ENCODE results near the gene ZNF783.
"Not testable (repeated sequence)": the region's sequence is repeated elsewhere in the genome, so short reads cannot be mapped to it uniquely, and the experiment has no call there.

ZNF783 gene

DNA sequence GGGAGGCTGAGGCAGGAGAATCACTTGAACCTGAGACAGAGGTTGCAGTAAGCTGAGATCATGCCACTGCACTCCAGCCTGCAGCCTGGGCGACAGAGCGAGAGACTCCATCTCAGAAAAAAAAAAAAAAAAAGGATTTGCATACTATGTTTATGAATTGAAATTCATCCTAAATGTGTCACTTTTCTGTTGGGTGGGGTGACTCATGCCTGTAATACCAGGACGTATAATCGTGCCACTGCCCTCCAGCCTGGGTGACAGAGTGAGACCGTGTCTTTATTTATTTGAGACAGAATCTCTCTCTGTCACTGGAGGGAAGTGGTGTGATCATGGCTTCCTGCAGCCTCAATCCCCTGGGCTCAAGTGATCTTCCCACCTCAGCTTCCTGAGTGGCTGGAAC, 16.8 kb upstream of the ZNF783 start:
- H3K79me2 ChIP-seq (ENCODE audit: insufficient read depth, low read length), result peaks cover 52% of the 10 kb centered on the region

DNA sequence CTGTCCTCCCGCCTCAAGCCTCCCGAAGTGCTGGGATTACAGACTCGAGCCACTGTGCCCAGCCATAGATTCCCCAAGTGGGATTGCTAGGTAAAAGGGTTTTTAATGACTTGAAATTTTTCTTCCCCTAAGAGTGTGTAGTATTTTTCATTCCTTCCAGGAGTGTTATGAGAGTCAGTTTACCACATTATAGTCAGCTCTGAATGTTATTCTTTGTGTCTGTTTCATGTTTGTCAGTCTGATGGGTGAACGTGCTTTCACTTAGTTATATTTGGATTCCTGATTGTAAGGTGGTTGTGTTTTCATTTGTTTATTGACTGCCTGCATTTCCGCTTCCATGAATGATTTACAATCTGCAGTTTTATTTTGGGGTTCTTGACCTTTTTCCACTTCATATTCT, 16.3 kb upstream of the ZNF783 start:
- Histone ChIP-seq H3F3A (ENCODE audit: insufficient read depth) (no peaks in the 10 kb centered on the region), H3K9me3 (ENCODE audit: insufficient read depth, low read length) (no peaks in the 10 kb centered on the region), H3K9ac (ENCODE audit: low read length) (no peak overlapping the region), H3K36me3 (ENCODE audit: low read length) (no peaks in the 10 kb centered on the region), H3K27me3 (ENCODE audit: low read length) (no peaks in the 10 kb centered on the region), H3K79me2 (ENCODE audit: insufficient read depth, low read length) (peaks cover 47% of the 10 kb centered on the region), H4K20me1 (ENCODE audit: low read depth, low read length) (no peaks in the 10 kb centered on the region), H3K4me2 (ENCODE audit: low read depth, low read length, poor library complexity, severe bottlenecking) (no peak overlapping the region), H3K9me2 (replicated peaks; ENCODE audit: insufficient read depth, low read length) (no peaks in the 10 kb centered on the region), H3K27ac (ENCODE audit: low read depth, low read length) (no peak overlapping the region), H3K4me3 (ENCODE audit: insufficient read depth, low read length, poor library complexity, severe bottlenecking) (no peak overlapping the region), H2AFZ (ENCODE audit: low read depth, low read length, severe bottlenecking) (no peak overlapping the region)
- TF ChIP-seq, protein P1, sequence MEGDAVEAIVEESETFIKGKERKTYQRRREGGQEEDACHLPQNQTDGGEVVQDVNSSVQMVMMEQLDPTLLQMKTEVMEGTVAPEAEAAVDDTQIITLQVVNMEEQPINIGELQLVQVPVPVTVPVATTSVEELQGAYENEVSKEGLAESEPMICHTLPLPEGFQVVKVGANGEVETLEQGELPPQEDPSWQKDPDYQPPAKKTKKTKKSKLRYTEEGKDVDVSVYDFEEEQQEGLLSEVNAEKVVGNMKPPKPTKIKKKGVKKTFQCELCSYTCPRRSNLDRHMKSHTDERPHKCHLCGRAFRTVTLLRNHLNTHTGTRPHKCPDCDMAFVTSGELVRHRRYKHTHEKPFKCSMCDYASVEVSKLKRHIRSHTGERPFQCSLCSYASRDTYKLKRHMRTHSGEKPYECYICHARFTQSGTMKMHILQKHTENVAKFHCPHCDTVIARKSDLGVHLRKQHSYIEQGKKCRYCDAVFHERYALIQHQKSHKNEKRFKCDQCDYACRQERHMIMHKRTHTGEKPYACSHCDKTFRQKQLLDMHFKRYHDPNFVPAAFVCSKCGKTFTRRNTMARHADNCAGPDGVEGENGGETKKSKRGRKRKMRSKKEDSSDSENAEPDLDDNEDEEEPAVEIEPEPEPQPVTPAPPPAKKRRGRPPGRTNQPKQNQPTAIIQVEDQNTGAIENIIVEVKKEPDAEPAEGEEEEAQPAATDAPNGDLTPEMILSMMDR (IDR thresholded peaks at IDR 0.05; ENCODE audit: insufficient read depth, low read length, poor library complexity, severe bottlenecking), result no peak
- no peak for TF ChIP-seq EZH2phosphoT487 (conservative IDR thresholded peaks at IDR 0.05; ENCODE audit: low read length)

More for the DNA sequence above, 16.8 kb upstream of the ZNF783 start:
- Histone ChIP-seq H3K27me3 (ENCODE audit: low read length) (no peaks in the 10 kb centered on the region), H3K9me2 (replicated peaks; ENCODE audit: insufficient read depth, low read length) (no peaks in the 10 kb centered on the region), H3K27ac (ENCODE audit: low read depth, low read length) (no peak overlapping the region), H3F3A (ENCODE audit: insufficient read depth) (no peaks in the 10 kb centered on the region), H4K20me1 (ENCODE audit: low read depth, low read length) (no peaks in the 10 kb centered on the region), H3K4me3 (ENCODE audit: insufficient read depth, low read length, poor library complexity, severe bottlenecking) (no peak overlapping the region), H3K36me3 (ENCODE audit: low read length) (no peaks in the 10 kb centered on the region), H3K9ac (ENCODE audit: low read length) (no peak overlapping the region), H3K9me3 (ENCODE audit: insufficient read depth, low read length) (no peaks in the 10 kb centered on the region), H3K4me2 (ENCODE audit: low read depth, low read length, poor library complexity, severe bottlenecking) (no peak overlapping the region), H2AFZ (ENCODE audit: low read depth, low read length, severe bottlenecking) (no peak overlapping the region)
- TF ChIP-seq EZH2phosphoT487 (conservative IDR thresholded peaks at IDR 0.05; ENCODE audit: low read length), result no peak
- TF ChIP-seq, protein P1 (IDR thresholded peaks at IDR 0.05; ENCODE audit: insufficient read depth, low read length, poor library complexity, severe bottlenecking), result no peak

DNA sequence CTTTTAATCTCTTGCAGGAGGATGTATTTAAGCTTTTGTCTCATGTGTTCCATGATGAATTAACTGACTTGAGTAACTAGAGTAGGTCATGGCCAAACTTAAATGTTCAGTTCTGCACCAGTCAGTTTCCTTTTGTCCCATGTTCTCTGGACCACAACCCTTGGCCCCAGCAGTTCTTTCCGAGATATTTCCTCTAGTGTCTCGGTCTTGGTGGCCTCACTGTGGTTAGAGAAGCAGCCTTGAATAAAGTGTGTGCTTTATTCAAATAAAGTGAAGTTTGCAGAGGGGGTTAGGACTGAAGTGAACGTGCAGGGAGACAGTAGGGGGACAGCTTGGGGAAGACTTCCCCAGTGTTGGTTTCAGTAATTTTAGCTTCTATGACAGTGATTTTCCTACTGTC, 13.2 kb upstream of the ZNF783 start:
- Histone ChIP-seq H3K9me3 (ENCODE audit: insufficient read depth, low read length) (no peaks in the 10 kb centered on the region), H3K9me2 (replicated peaks; ENCODE audit: insufficient read depth, low read length) (no peaks in the 10 kb centered on the region), H3K27ac (ENCODE audit: low read depth, low read length) (no peak overlapping the region), H3K36me3 (ENCODE audit: low read length) (0 out of 2 replicates have a peak, but pooled peaks cover 7% of the 10 kb centered on the region), H3K4me3 (ENCODE audit: insufficient read depth, low read length, poor library complexity, severe bottlenecking) (no peak overlapping the region), H3F3A (ENCODE audit: insufficient read depth) (no peaks in the 10 kb centered on the region), H3K4me2 (ENCODE audit: low read depth, low read length, poor library complexity, severe bottlenecking) (no peak overlapping the region), H2AFZ (ENCODE audit: low read depth, low read length, severe bottlenecking) (no peak overlapping the region), H3K9ac (ENCODE audit: low read length) (no peak overlapping the region), H3K79me2 (ENCODE audit: insufficient read depth, low read length) (peaks cover 32% of the 10 kb centered on the region), H3K27me3 (ENCODE audit: low read length) (no peaks in the 10 kb centered on the region), H4K20me1 (ENCODE audit: low read depth, low read length) (no peaks in the 10 kb centered on the region)
- TF ChIP-seq, protein P1 (IDR thresholded peaks at IDR 0.05; ENCODE audit: insufficient read depth, low read length, poor library complexity, severe bottlenecking), result no peak
- no peak for TF ChIP-seq EZH2phosphoT487 (conservative IDR thresholded peaks at IDR 0.05; ENCODE audit: low read length)

DNA sequence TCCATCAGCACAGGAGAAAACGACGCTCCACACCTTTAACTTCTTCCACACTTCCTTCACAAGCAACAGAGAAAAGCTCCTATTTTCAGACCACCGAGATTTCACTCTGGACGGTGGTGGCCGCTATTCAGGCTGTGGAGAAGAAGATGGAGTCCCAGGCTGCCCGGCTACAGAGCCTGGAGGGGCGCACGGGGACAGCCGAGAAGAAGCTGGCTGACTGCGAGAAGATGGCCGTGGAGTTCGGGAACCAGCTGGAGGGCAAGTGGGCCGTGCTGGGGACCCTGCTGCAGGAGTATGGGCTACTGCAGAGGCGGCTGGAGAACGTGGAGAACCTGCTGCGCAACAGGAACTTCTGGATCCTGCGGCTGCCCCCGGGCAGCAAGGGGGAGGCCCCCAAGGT, 11.8 kb upstream of the ZNF783 start:
- H3K9me2 ChIP-seq (replicated peaks; ENCODE audit: insufficient read depth, low read length); H3K4me3 ChIP-seq (ENCODE audit: insufficient read depth, low read length, poor library complexity, severe bottlenecking); H2AFZ ChIP-seq (ENCODE audit: low read depth, low read length, severe bottlenecking); H4K20me1 ChIP-seq (ENCODE audit: low read depth, low read length); H3K9me3 ChIP-seq (ENCODE audit: insufficient read depth, low read length); H3K27ac ChIP-seq (ENCODE audit: low read depth, low read length); H3F3A ChIP-seq (ENCODE audit: insufficient read depth); H3K27me3 ChIP-seq (ENCODE audit: low read length); H3K9ac ChIP-seq (ENCODE audit: low read length); H3K4me2 ChIP-seq (ENCODE audit: low read depth, low read length, poor library complexity, severe bottlenecking): not testable (repeated sequence)
- Histone ChIP-seq H3K36me3 (ENCODE audit: low read length) (0 out of 2 replicates have a peak, but pooled peaks cover 10% of the 10 kb centered on the region), H3K79me2 (ENCODE audit: insufficient read depth, low read length) (peaks cover 26% of the 10 kb centered on the region)

DNA sequence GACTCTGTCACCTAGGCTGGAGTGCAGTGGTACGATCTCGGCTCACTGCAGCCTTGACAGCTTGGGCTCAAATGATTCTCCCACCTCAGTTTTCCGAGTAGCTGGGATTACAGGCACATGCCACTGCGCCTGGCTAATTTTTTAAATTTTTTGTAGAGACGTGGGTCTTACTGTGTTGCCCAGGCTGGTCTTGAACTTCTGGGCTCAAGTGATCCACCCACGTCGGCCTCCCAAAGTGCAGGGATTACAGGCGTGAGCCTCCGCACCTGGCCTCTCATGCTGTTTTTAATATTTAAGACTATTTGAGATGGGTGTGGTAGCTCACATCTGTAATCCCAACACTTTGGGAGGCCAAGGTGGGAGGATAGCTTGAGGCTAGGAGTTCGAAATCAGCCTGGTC, 10.5 kb upstream of the ZNF783 start:
- Histone ChIP-seq H3K79me2 (ENCODE audit: insufficient read depth, low read length) (peaks cover 13% of the 10 kb centered on the region), H3K36me3 (ENCODE audit: low read length) (0 out of 2 replicates have a peak, but pooled peaks cover 10% of the 10 kb centered on the region)
- not testable (repeated sequence) for H3K4me2 ChIP-seq (ENCODE audit: low read depth, low read length, poor library complexity, severe bottlenecking); H3K9ac ChIP-seq (ENCODE audit: low read length); H3K27me3 ChIP-seq (ENCODE audit: low read length); H3K4me3 ChIP-seq (ENCODE audit: insufficient read depth, low read length, poor library complexity, severe bottlenecking); H3K9me2 ChIP-seq (replicated peaks; ENCODE audit: insufficient read depth, low read length); H3K9me3 ChIP-seq (ENCODE audit: insufficient read depth, low read length); H2AFZ ChIP-seq (ENCODE audit: low read depth, low read length, severe bottlenecking); H4K20me1 ChIP-seq (ENCODE audit: low read depth, low read length); H3K27ac ChIP-seq (ENCODE audit: low read depth, low read length); H3F3A ChIP-seq (ENCODE audit: insufficient read depth)

Measured in SU-DHL-6 (cell line).